Stimulated activated CD4-positive, alpha-beta T cell treated with anti-CD3 and anti-CD28 coated beads, TNF-alpha, amount 100 ng/mL, for 1 hour (primary cell): ENCODE data around the gene LENEP.

Experiments
- DNase-seq, 3 donors: peaks; one replicate each; pipeline ENCODE4 v3.0.0-alpha.2; 2020; ENCODE audit warnings: low read depth in 3 of 3, low spot score in 1 of 3

Gene LENEP

DNA sequence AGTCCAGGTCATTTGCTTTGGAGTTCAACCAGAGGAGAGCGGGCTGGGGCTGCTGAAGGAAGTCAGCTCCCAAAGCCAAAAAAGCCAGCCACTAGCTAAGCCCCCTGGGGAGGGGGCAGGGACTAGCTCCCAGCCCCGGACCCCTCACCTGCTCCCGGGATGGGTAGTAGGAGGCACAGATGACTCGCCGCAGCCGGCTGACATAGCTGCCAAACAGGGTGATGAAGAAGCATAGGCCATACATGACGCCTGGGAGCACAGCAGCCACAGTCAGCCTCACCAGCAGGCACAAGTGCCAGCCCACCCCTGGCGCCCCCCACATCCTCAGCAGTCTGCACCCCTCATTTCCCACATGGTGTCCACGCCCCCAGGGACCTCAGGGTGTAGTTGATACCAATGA is 32.8 kb downstream of the LENEP start:
- no peak for DNase-seq

GRCh38 chr1:155026588-155026987 is 33.2 kb downstream of the LENEP start:
- DNase-seq, result no peak

DNA sequence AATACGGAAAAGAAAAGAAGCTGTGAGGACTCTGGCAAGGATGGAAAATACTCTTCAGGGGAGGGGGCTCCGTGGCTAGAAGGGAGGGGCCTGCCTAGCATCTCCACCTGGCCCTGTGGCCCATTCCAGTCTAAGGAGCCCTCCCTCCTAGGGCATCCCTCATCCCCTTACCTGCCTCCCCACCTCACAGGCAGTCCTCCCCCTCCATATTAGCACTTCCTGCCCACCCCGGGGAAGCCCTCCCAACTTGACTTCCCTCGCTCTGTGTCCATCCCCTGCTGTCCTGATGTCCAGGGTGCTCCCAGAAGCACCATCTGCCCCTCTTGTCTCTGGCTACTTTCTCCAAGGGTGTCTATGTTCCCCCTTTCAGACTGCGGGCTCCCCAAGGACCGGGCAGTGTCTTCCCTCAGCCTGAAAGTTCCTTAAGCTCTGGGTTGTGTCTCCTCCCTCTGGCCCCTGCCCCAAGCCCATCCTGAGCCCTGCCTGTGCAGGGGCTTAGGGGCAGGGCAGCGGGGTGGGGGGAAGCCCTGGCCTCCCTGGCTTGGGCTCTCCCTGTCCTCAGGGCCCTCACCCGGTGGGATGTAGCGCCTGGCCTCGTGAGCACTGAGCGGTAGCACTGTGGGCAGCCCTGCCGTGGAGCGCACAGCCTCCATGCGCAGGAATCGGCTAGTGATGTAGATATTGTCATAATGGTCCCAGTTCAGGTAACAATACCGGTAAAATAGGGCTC is 36.3 kb downstream of the LENEP start:
- DNase-seq, result no peak

GRCh38 chr1:155030243-155030795 is 36.9 kb downstream of the LENEP start:
- DNase-seq, result no peak

- no peak for DNase-seq
Observed at GRCh38 chr1:155030899-155031298, 37.5 kb downstream of the LENEP start.

GRCh38 chr1:155032886-155033285 is 39.5 kb downstream of the LENEP start:
- DNase-seq, result no peak

DNA sequence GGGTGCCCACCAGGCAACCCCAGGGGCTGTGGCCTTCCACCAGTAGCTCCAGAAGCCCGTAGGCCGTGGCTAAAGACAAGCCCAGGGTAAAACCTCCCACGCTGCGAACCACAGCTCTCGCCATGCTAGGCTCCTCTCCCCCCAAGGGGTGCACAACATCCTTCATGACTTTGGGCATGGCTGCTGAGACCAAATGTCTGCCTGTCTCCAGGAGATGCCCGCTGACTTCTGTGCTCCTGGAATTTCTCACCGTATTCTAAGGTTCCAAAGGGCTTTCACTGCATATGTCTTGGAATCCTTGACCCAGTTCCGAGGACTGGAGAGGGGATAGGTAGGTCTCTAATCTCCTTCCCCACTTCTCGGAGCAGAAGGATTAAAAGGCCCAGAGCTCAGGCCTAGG is 40.1 kb downstream of the LENEP start, which contains the start of the genes DCST1 and DCST2:
Gene DCST1, plus strand, starts transcription at position 301 of the 400 bp plus-strand sequence. CDS start 213 bp downstream, outside the sequence.
Gene DCST2, minus strand, starts transcription at position 258 of the 400 bp plus-strand sequence. Its CDS starts 80 bp downstream, at position 178.
- DNase-seq, result no peak

- DNase-seq, result no peak
Observed at GRCh38 chr1:155034318-155035208, 41.2 kb downstream of the LENEP start.

- DNase-seq, result no peak
Observed at GRCh38 chr1:155035936-155036335, 42.5 kb downstream of the LENEP start.

DNA sequence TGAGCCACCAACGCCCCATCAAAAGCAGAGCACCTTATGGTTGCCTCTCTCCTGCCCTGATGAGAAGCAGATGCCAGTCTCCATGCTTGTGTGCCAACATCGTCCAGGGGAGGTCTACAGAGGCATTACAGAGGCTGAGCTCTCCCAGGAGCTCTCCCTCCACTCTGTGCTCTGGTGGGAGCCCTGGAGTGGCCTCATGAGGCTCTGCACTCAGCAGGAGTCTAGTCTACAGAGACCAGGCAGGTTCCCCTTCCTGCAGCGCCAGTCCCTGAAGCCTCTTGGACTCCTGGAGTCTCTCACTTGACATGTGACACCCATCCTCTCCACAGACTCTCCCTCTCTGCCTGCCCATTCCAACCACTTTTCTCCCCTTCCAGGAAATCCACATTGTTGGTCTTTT is 43.7 kb downstream of the LENEP start:
- DNase-seq, result no peak

DNA sequence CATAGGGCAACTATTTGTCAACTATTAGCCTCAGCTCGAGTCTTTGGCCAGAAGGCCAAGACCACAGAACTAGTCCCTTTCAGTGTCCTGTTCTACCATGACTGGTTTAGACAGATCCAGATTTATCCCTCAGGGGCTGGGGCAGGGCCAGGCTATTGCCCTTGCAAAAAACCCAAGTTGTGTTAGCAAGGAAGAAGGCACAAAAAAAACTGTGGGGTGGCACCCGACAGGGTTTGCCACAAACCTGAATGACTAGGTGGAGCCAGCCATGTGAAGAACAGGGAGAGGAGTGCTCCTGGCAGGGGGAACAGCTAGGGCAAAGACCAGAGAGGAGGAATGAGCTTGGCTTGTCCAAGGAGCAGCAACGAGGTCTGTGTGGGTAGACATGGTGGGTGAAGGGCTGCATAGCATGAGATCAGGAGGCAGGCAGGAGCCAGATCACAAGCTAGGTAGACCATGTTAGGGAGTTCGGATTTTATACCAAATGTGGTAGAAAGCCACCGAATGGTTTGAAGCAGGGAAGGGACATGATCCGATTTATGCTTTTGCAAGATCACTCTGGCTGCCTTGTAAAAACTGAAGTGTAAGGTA is 44.6 kb downstream of the LENEP start:
- no peak for DNase-seq

DNA sequence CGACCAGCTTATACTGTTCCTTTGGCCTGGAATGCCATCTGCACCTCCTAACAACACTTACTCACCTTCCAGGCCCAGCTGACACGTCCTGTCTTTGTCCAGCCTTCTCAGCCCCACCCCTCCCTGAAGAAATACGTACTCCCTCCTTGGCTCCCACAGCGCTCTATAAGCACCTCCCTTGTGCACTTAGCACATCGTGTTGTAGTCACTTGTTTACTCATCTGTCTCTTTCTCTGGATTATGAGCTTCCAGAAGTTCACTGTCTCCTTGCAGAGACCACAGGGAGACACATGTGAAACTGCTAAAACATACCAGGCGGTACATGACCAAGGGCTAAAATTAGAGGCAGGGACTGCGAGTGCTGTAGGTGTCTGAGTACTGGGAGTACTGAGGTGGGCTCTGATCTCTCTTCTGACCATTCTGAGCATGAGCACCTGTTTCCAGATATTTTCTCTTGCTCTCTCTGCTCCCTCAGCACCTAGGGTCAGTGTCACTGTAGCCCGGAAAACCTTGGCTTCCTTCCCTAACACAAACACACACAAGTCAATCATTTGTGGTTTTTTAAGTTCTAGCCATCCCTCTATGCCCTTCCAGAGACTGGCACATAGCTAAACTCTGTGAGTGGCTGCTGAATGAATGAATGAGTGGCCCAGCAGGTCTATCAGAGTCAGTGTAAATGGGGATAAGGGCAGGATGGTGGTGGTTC is 45.4 kb downstream of the LENEP start:
- DNase-seq, result no peak

- no peak for DNase-seq
Observed at GRCh38 chr1:155039308-155039669, 45.9 kb downstream of the LENEP start.

- no peak for DNase-seq
Observed at GRCh38 chr1:155040358-155041093, 47.1 kb downstream of the LENEP start.

DNA sequence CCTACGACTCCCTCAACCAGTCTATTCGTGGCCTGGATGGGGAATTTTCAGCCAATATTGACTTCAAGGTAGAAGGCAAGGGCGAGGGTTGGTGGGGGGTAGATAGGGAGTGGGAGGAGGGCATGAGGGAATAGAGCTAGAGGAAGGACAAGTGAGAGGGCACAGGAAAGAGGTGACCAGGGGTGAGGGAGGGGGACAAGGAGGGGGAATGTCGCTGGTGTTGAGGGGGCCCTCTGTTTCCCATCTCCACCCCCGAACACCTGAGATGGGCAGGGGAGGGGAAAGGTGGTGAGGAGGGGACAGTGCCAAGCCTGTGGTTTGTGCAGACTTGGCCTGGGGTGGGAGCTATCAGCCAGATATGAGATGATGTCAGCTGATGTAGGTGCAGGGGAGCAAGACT is 49.4 kb downstream of the LENEP start:
- no peak for DNase-seq

DNA sequence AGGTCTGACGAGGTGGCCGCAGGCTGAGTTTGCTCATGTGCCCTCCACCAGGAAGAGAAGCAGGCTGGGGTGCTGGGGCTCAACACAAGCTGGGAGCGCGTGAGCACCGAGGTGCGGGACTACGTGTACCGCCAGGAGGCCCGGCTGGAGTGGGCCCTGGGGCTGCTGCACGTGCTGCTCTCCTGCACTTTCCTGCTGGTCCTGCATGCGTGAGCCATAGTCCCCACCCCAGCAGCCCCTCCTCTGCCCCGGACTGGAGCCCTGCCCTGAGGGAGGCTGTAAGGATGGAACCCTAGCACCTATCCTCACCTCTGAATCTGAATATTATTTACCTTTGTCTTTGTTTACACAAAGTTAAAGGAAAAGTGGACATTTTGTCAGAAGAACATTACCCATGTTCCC is 49.9 kb downstream of the LENEP start:
- no peak for DNase-seq

- no peak for DNase-seq
Observed at GRCh38 chr1:155043793-155044192, 50.4 kb downstream of the LENEP start.
